Loucy (cell line): Measurements from ENCODE around the gene NEU4.

Experiments
- H2AFZ ChIP-seq: fragments of 200-600 bp; sonication (generic); 2 replicates; pipeline ENCODE4 v1.6.0; 2016; ENCODE audit warnings: antibody characterized with exemption, mild to moderate bottlenecking, low read length, moderate library complexity
- H3F3A ChIP-seq: fragments of 200-600 bp; 2 replicates; pipeline ENCODE4 v1.6.0; 2016; ENCODE audit warnings: antibody characterized with exemption, low read depth, mild to moderate bottlenecking
- H3K27me3 ChIP-seq: fragments of 200-600 bp; sonication (generic); 2 replicates; pipeline ENCODE4 v1.6.1; 2014; ENCODE audit warnings: low read length, mild to moderate bottlenecking; ENCODE audit not compliant: insufficient read depth, poor library complexity, severe bottlenecking
- H3K36me3 ChIP-seq: fragments of 200-600 bp; sonication (generic); 2 replicates; pipeline ENCODE4 v1.6.1; 2016; ENCODE audit warnings: low read length; ENCODE audit not compliant: insufficient read depth
- H3K4me1 ChIP-seq: fragments of 200-600 bp; sonication (generic); 2 replicates; pipeline ENCODE4 v1.5.1; 2014; ENCODE audit warnings: low read length, mild to moderate bottlenecking; ENCODE audit not compliant: insufficient read depth, poor library complexity, severe bottlenecking
- H3K4me2 ChIP-seq: fragments of 200-600 bp; sonication (generic); 2 replicates; pipeline ENCODE4 v1.6.0; 2014; ENCODE audit warnings: antibody characterized with exemption, low read length, low read depth, mild to moderate bottlenecking; ENCODE audit not compliant: poor library complexity, severe bottlenecking
- H3K4me3 ChIP-seq: fragments of 200-600 bp; sonication (generic); 2 replicates; pipeline ENCODE4 v1.5.1; 2014; ENCODE audit warnings: low read length, mild to moderate bottlenecking, mixed read lengths; ENCODE audit not compliant: poor library complexity, severe bottlenecking
- H3K79me2 ChIP-seq: fragments of 200-600 bp; sonication (generic); 2 replicates; pipeline ENCODE4 v1.6.1; 2014; ENCODE audit warnings: low read length; ENCODE audit not compliant: insufficient read depth
- H3K9ac ChIP-seq: fragments of 200-600 bp; sonication (generic); 2 replicates; pipeline ENCODE4 v1.6.0; 2014; ENCODE audit warnings: mild to moderate bottlenecking, low read depth, low read length, moderate library complexity; ENCODE audit not compliant: poor library complexity, severe bottlenecking
- H3K9me2 ChIP-seq: fragments of 200-600 bp; sonication (generic); replicated peaks from 2 replicates; pipeline ENCODE4 v1.6.1; 2016; ENCODE audit warnings: low read depth, low read length, mixed read lengths
- H3K9me3 ChIP-seq: fragments of 200-600 bp; sonication (generic); 2 replicates; pipeline ENCODE4 v1.6.1; 2014; ENCODE audit warnings: mild to moderate bottlenecking, antibody characterized with exemption, low read length, low read depth; ENCODE audit not compliant: insufficient read depth
- H4K20me1 ChIP-seq: fragments of 200-600 bp; sonication (generic); 2 replicates; pipeline ENCODE4 v1.6.0; 2014; ENCODE audit warnings: antibody characterized with exemption, low read length, mild to moderate bottlenecking; ENCODE audit not compliant: insufficient read depth, poor library complexity, severe bottlenecking
- CTCF ChIP-seq: fragments of 200-600 bp; sonication (generic); conservative IDR thresholded peaks from 2 replicates; pipeline ENCODE4 v1.5.1; 2014; ENCODE audit warnings: mild to moderate bottlenecking, antibody characterized with exemption, low read length
- EZH2phosphoT487 ChIP-seq: fragments of 200-600 bp; IDR thresholded peaks from 2 replicates; pipeline ENCODE4 v1.6.1; 2018; ENCODE audit warnings: antibody characterized with exemption, mild to moderate bottlenecking, moderate library complexity, borderline replicate concordance

NEU4 gene

GRCh38 chr2:241769819-241770184 lies 39.2 kb upstream of the NEU4 start:
- H3K4me3 ChIP-seq, result no peak overlapping the region
- no peaks in the 10 kb centered on the region for H3K9me2 ChIP-seq
- H3K9me3 ChIP-seq, result no peaks in the 10 kb centered on the region
- no peaks in the 10 kb centered on the region for H3F3A ChIP-seq
- H3K4me1 ChIP-seq, result peaks cover 7% of the 10 kb centered on the region
- H3K4me2 ChIP-seq, result no peak overlapping the region
- no peaks in the 10 kb centered on the region for H4K20me1 ChIP-seq
- H3K36me3 ChIP-seq, result no peaks in the 10 kb centered on the region
- H3K9ac ChIP-seq, result no peak overlapping the region
- TF ChIP-seq EZH2phosphoT487 (no peak), CTCF (no peak)
- H3K27me3 ChIP-seq, result no peaks in the 10 kb centered on the region
- H3K79me2 ChIP-seq, result no peaks in the 10 kb centered on the region
- no peak overlapping the region for H2AFZ ChIP-seq

- H3K4me2 ChIP-seq, result no peak overlapping the region
These were observed 38.6 kb upstream of the NEU4 start for GRCh38 chr2:241770185-241770935.

GRCh38 chr2:241770936-241771285 lies 38.1 kb upstream of the NEU4 start:
- Histone ChIP-seq H3K4me2 (no peak overlapping the region), H3K79me2 (no peaks in the 10 kb centered on the region), H3K9me2 (no peaks in the 10 kb centered on the region), H3F3A (no peaks in the 10 kb centered on the region), H3K9ac (no peak overlapping the region), H3K27me3 (no peaks in the 10 kb centered on the region), H3K9me3 (no peaks in the 10 kb centered on the region), H3K36me3 (no peaks in the 10 kb centered on the region), H3K4me3 (no peak overlapping the region), H4K20me1 (no peaks in the 10 kb centered on the region), H3K4me1 (peaks cover 7% of the 10 kb centered on the region), H2AFZ (no peak overlapping the region)
- no peak for TF ChIP-seq CTCF
- TF ChIP-seq EZH2phosphoT487, result no peak

More at GRCh38 chr2:241770185-241770935, 38.6 kb upstream of the NEU4 start:
- Histone ChIP-seq H3K9me2 (no peaks in the 10 kb centered on the region), H4K20me1 (no peaks in the 10 kb centered on the region), H3K9ac (no peak overlapping the region), H2AFZ (no peak overlapping the region), H3K79me2 (no peaks in the 10 kb centered on the region), H3K27me3 (no peaks in the 10 kb centered on the region), H3K9me3 (no peaks in the 10 kb centered on the region), H3K4me3 (no peak overlapping the region), H3K36me3 (no peaks in the 10 kb centered on the region), H3F3A (no peaks in the 10 kb centered on the region), H3K4me1 (peaks cover 7% of the 10 kb centered on the region)
- TF ChIP-seq CTCF (no peak), EZH2phosphoT487 (no peak)
